Neural cell (in vitro differentiated cells): Measurements from ENCODE around the gene DIS3L2.

ENCODE experiments used
- EP300 ChIP-seq: fragments of 450-650 bp; conservative IDR thresholded peaks from 2 replicates; pipeline ENCODE4 v1.6.1; 2014; ENCODE audit warnings: antibody characterized with exemption, mild to moderate bottlenecking, moderate library complexity; ENCODE audit not compliant: poor library complexity, severe bottlenecking
- EZH2 ChIP-seq: fragments of 200-600, 300-800 bp; shearing (Covaris generic), sonication (generic); IDR thresholded peaks from 2 replicates; pipeline ENCODE4 v1.6.1; 2014; ENCODE audit warnings: antibody characterized with exemption, low read length, borderline replicate concordance, mild to moderate bottlenecking; ENCODE audit not compliant: insufficient read depth, poor library complexity, severe bottlenecking
- MXI1 ChIP-seq: fragments of 450-650 bp; conservative IDR thresholded peaks from 2 replicates; pipeline ENCODE4 v1.6.1; 2014; ENCODE audit warnings: antibody characterized with exemption, mild to moderate bottlenecking; ENCODE audit not compliant: poor library complexity, severe bottlenecking
- POLR2AphosphoS5 ChIP-seq: IDR thresholded peaks from 2 replicates; pipeline ENCODE4 v1.6.1; 2012
- RAD21 ChIP-seq: fragments of 450-650 bp; conservative IDR thresholded peaks from 2 replicates; pipeline ENCODE4 v1.6.1; 2014; ENCODE audit warnings: antibody characterized with exemption, mild to moderate bottlenecking, moderate library complexity
- SMC3 ChIP-seq: fragments of 450-650 bp; conservative IDR thresholded peaks from 2 replicates; pipeline ENCODE4 v1.6.1; 2014; ENCODE audit warnings: antibody characterized with exemption, mild to moderate bottlenecking, moderate library complexity; ENCODE audit not compliant: poor library complexity
- TAF1 ChIP-seq: IDR thresholded peaks from 2 replicates; pipeline ENCODE4 v1.6.1; 2012; ENCODE audit warnings: low read depth
- TF ChIP-seq, protein P1 (sequence below): fragments of 450-650 bp; IDR thresholded peaks from 2 replicates; pipeline ENCODE4 v1.5.1; 2014; ENCODE audit warnings: antibody characterized with exemption, mild to moderate bottlenecking, moderate library complexity; ENCODE audit not compliant: poor library complexity, severe bottlenecking
- TF ChIP-seq, protein P2 (sequence below): IDR thresholded peaks from 2 replicates; pipeline ENCODE4 v1.6.1; 2012; ENCODE audit warnings: borderline replicate concordance

DNA sequence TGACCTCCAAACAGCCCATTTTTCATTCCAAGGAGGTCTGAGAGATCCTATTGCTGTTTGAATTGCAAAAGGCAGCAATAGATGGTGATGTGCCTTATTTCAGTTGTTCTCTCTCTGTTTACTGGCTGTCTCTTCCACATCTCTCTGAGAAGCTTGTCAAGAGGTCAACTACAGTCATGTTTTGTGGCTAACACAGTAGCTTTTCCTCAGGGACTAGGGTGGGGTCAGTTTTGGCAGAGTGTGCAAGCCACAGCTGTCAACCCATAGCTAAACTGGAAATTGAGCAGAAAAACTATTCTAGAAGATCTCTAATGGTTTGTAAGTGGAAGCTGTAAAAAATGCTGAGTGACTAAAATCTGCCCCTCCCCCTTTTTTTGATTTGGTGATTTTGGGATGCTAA lies 67.1 kb downstream of the DIS3L2 start:
- TF ChIP-seq, protein P1, sequence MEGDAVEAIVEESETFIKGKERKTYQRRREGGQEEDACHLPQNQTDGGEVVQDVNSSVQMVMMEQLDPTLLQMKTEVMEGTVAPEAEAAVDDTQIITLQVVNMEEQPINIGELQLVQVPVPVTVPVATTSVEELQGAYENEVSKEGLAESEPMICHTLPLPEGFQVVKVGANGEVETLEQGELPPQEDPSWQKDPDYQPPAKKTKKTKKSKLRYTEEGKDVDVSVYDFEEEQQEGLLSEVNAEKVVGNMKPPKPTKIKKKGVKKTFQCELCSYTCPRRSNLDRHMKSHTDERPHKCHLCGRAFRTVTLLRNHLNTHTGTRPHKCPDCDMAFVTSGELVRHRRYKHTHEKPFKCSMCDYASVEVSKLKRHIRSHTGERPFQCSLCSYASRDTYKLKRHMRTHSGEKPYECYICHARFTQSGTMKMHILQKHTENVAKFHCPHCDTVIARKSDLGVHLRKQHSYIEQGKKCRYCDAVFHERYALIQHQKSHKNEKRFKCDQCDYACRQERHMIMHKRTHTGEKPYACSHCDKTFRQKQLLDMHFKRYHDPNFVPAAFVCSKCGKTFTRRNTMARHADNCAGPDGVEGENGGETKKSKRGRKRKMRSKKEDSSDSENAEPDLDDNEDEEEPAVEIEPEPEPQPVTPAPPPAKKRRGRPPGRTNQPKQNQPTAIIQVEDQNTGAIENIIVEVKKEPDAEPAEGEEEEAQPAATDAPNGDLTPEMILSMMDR, result no peak
- TF ChIP-seq TAF1 (no peak), POLR2AphosphoS5 (no peak), SMC3 (no peak), EP300 (no peak), MXI1 (no peak), EZH2 (no peak), RAD21 (no peak)
- TF ChIP-seq, protein P2, sequence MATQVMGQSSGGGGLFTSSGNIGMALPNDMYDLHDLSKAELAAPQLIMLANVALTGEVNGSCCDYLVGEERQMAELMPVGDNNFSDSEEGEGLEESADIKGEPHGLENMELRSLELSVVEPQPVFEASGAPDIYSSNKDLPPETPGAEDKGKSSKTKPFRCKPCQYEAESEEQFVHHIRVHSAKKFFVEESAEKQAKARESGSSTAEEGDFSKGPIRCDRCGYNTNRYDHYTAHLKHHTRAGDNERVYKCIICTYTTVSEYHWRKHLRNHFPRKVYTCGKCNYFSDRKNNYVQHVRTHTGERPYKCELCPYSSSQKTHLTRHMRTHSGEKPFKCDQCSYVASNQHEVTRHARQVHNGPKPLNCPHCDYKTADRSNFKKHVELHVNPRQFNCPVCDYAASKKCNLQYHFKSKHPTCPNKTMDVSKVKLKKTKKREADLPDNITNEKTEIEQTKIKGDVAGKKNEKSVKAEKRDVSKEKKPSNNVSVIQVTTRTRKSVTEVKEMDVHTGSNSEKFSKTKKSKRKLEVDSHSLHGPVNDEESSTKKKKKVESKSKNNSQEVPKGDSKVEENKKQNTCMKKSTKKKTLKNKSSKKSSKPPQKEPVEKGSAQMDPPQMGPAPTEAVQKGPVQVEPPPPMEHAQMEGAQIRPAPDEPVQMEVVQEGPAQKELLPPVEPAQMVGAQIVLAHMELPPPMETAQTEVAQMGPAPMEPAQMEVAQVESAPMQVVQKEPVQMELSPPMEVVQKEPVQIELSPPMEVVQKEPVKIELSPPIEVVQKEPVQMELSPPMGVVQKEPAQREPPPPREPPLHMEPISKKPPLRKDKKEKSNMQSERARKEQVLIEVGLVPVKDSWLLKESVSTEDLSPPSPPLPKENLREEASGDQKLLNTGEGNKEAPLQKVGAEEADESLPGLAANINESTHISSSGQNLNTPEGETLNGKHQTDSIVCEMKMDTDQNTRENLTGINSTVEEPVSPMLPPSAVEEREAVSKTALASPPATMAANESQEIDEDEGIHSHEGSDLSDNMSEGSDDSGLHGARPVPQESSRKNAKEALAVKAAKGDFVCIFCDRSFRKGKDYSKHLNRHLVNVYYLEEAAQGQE, result no peak
